ENCODE measurements around the gene POLR3H.
"Not testable (repeated sequence)": the region's sequence is repeated elsewhere in the genome, so short reads cannot be mapped to it uniquely, and the experiment has no call there.

Gene POLR3H

DNA sequence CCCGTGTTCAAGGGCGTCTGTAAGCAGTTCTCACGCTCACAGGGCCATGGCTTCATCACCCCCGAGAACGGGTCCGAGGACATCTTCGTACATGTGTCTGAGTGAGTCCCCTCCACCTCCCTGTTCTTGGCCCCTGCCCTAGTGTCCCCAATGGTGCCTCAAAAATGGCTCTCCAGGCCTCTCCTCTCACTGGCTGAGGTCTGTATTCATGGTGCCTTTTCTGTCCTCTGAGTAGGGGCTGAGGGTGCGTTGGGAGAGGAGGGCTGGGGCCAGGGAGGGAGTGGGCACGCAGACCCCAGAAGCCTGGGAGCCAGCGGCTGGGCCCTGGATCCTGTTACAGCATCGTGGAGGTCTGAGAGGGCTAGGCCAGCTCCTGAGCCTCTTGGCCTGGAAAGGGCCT lies 29.4 kb upstream of the POLR3H start:
- no peak for DNase-seq (ENCODE audit: low read depth)
- no peak for TF ChIP-seq CTCF (IDR thresholded peaks at IDR 0.05; ENCODE audit: insufficient read depth, low read depth, low read length, missing control alignments)

GRCh38 chr22:41572305-41572704 lies 28.0 kb upstream of the POLR3H start:
- H3K4me3 ChIP-seq (ENCODE audit: low read depth, low read length); DNase-seq (ENCODE audit: low read depth): not testable (repeated sequence)

More for the DNA sequence above, 29.4 kb upstream of the POLR3H start:
- no peak overlapping the region for H3K4me3 ChIP-seq (ENCODE audit: low read depth, low read length)

- TF ChIP-seq CTCF (IDR thresholded peaks at IDR 0.05; ENCODE audit: insufficient read depth, low read depth, low read length, missing control alignments), result no peak
- no peak for DNase-seq (ENCODE audit: low read depth)
- no peak overlapping the region for H3K4me3 ChIP-seq (ENCODE audit: low read depth, low read length)
Observed at GRCh38 chr22:41571786-41572185, 27.5 kb upstream of the POLR3H start.

DNA sequence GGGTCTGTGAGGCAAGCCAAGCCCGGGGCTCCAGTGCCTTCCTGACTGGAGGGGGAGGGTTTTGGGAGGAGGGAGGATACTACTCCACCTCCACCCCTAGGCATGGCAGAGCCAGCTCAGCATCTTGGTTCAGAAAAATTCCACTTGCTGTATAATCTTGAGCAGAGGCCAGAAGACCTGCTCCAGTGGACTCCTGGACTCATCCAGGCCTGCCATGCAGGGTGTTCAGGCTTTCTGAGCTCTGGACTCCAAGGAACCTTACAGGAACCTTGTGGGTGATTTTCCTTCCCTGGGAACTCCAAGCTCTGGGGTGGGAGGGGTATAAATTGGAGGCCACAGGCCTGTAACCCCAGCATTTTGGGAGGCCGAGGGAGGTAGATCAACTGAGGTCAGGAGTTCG lies 26.0 kb upstream of the POLR3H start:
- TF ChIP-seq CTCF (IDR thresholded peaks at IDR 0.05; ENCODE audit: insufficient read depth, low read depth, low read length, missing control alignments), result no peak
- no peak for DNase-seq (ENCODE audit: low read depth)
- no peak overlapping the region for H3K4me3 ChIP-seq (ENCODE audit: low read depth, low read length)

DNA sequence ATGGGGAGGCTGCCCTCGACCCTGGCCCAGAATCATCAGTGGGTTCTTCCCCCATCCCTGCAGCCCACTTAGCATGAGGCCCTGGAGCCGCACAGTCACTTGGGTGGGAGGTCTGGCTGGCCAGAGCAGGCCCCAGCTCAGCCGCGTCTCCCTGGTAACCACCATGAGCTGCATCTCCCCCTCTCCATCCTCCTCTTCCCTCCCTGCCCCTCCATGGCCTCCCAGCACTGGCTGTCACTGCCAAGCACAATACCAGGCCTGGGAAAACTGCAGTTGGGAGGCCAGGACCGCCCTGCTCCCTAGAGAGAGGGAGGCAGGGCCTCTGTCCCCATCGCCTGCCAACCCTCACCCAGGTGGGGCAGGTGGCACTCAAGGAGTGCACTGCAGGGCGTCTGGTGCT lies 24.5 kb upstream of the POLR3H start:
- no peak for DNase-seq (ENCODE audit: low read depth)
- no peak for TF ChIP-seq CTCF (IDR thresholded peaks at IDR 0.05; ENCODE audit: insufficient read depth, low read depth, low read length, missing control alignments)

GRCh38 chr22:41567512-41567768 lies 23.2 kb upstream of the POLR3H start:
- TF ChIP-seq CTCF (IDR thresholded peaks at IDR 0.05; ENCODE audit: insufficient read depth, low read depth, low read length, missing control alignments), result no peak
- no peak overlapping the region for H3K4me3 ChIP-seq (ENCODE audit: low read depth, low read length)
- DNase-seq (ENCODE audit: low read depth), result no peak

More for the DNA sequence above, 24.5 kb upstream of the POLR3H start:
- H3K4me3 ChIP-seq (ENCODE audit: low read depth, low read length), result no peak overlapping the region

DNA sequence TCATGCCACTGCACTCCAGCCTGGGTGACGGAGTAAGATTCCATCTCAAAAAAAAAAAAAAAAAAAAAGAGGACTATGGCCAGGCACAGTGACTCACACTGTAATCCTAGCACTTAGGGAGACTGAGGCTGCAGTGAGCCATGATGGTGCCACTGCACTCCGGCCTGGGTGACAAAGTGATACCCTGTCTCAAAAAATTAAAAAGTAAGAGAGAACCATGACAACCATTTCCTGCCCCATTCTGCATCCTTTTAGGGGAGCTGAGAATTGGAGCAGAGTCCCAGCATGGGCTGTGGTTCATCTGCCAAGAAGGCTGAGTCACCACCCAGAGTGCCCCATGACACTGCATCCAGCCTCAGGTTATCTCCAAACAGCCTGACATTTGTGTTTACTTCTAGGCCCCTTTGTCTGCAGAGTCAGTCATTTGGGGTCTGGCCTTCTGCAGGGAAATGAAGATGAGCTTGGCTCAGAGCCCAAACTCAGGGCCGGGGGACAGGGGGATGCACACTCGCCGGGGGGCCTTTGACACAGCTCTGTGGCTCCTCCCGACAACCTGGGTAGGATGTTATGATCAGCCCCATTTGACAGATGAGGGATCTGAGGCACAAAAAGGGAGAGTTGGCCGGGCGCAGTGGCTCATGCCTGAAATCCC lies 21.3 kb upstream of the POLR3H start:
- TF ChIP-seq CTCF (IDR thresholded peaks at IDR 0.05; ENCODE audit: insufficient read depth, low read depth, low read length, missing control alignments), result no peak
- DNase-seq (ENCODE audit: low read depth), result no peak
- no peak overlapping the region for H3K4me3 ChIP-seq (ENCODE audit: low read depth, low read length)

All from GM12865 (cell line).